Stimulated activated CD4-positive, alpha-beta T cell treated with anti-CD3 and anti-CD28 coated beads, Interleukin-4, amount 100 ng/mL, for 24 hours (primary cell): Measurements from ENCODE around the gene KMT2B.

Experiments used
- DNase-seq: peaks from one replicate; pipeline ENCODE4 v3.0.0-alpha.2; 2020

The KMT2B gene

DNA sequence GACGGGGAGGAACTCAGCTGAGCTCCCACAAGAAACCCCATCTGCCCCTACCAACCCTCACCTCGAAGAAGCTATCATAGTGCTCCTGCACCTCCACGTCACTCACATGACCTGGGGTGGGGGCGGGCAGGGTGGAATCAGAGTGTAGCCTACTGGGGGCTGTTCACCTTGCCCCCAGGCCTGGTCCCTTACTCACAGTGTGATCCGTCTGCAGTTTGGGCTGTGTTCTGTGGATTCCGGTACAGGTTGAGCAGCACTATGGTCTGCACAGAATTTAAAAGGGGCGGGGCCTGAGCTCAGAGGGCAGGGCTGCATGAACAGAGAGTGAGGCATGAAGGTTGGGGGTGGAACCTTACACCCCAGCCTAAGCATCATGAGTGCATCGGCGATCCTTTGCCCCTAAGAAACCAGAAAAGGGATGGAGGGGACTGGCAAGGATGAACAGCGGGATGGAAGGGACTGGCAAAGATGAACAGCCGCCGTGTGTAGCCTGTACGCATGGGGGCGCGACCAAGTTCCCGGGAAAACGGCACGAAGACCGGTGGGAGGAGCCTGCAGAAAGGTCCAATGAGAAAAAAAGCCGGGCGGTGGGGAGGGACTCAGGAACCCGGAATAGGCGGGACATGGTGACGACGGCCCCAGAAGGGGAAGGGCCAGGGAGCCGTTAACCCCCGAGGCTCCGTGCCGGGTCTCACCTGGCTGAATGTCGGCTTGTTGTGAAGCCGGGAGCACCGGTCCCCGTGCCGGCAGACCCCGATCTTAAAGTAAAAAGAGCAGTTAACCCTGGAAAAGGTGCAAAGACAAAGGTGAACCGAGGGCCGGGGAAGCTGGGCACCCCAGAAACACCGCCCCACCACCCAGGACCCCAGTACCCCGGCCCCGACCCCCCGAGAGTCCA lies 26.9 kb downstream of the KMT2B start:
- DNase-seq, result peak; percentile 95

DNA sequence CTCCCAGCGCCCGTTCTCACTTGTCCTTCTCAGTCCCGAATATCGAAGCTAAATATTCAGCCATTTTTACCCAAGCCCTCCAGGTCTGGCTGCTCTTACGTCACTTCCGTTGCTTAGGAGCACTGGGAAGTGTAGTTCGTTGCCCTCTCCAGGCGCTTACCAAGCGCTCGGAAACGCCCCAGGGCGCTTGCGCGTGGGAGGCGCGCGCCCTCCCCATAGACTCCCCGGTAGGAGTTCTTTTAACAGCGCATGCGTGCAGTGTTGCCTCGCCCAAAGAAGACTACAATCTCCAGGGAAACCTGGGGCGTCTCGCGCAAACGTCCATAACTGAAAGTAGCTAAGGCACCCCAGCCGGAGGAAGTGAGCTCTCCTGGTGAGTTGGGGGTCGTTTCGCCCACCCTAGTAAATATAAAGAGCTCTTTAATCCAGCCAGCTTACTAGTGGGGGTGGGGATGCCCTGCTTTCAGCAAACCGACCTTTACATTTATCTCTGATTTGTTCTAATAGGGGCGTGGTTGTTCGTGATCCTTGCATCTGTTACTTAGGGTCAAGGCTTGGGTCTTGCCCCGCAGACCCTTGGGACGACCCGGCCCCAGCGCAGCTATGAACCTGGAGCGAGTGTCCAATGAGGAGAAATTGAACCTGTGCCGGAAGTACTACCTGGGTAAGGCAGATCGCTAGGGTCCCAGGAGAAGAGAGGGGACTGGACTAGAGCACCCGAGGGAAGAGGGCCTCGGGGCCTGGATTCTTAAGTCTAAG lies 27.7 kb downstream of the KMT2B start, which contains the start of the genes PSENEN and U2AF1L4:
TSS of gene PSENEN (plus strand) at position 324 of the 759 bp plus-strand sequence. CDS start at position 604, 280 bp downstream.
TSS of gene U2AF1L4 (minus strand) at position 91 of the 759 bp plus-strand sequence. CDS start at position 64, 27 bp downstream.
- DNase-seq, result peak; percentile 95

DNA sequence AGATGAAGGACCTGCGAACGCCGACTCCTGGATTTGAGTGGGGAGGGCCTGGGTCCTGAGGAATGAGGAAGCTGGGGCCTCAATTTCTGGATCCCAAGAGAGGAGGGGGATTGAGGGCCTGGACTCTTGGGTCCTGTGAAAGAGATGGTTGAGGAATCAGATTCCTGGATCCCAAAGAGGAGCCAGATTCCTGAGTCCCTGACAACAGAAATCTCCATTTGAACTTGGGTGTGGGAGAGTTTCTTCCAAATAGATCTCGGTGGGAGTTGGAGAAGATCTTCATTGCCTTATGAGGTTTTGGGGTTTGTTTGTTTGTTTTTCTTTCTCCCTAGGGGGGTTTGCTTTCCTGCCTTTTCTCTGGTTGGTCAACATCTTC lies 28.3 kb downstream of the KMT2B start:
- no peak for DNase-seq

DNA sequence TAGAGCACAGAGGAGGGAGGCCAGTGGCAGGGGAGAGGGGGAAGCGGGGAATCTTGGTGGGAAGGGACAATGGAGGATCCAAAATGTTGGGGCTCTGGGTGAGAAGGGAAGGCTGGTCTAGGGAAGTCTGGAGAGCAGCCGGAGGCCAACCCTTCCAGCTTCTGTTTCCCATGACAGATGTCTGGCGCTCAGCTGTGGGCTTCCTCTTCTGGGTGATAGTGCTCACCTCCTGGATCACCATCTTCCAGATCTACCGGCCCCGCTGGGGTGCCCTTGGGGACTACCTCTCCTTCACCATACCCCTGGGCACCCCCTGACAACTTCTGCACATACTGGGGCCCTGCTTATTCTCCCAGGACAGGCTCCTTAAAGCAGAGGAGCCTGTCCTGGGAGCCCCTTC lies 28.7 kb downstream of the KMT2B start:
- DNase-seq, result no peak

DNA sequence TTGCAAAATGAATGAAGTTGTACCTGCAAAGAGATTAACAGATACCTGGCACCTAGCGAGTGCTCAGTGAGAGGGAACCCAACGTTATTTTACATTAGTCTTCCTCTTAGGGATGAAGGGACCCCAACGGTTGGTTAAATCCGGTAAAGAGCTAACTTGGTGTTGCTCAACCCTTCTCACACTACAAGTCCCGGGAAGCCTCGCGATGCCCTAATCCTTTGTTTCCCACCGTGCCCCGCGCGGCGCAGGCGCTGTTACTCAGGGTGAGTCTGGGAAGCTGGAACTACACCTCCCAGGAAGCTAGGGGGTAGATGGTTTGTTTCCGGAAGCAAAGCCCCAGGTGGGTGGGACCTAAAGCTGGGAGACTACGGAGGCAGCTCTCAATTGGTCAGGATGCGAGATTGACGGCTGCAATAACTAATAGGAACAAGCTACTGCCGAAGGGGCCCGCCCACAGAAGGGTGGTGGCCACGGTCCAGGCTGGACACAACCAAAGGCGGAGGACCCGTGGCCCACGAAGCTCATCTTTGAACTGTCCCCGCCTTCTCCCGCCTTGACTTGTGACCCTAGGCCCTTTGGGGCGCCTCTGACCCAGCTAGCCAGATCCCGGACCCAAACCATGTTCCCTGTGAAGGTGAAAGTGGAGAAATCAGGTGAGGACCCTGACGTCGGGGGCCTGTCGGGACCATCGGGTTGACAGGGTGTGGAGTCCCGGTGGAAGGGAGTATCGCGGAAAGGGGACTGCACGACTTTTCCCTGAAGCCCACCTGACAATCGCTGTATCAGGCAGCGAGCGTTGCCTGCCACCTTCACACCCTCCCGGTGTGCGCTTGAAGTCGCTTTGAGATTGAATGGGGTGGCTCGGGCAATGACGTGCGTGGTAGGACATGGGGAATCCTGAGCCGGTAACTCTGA lies 30.6 kb downstream of the KMT2B start, which contains the start of gene LIN37:
TSS of gene LIN37 (plus strand) at position 471 of the 915 bp plus-strand sequence. CDS start at position 620, 149 bp downstream.
- DNase-seq, result peak; percentile 99

DNA sequence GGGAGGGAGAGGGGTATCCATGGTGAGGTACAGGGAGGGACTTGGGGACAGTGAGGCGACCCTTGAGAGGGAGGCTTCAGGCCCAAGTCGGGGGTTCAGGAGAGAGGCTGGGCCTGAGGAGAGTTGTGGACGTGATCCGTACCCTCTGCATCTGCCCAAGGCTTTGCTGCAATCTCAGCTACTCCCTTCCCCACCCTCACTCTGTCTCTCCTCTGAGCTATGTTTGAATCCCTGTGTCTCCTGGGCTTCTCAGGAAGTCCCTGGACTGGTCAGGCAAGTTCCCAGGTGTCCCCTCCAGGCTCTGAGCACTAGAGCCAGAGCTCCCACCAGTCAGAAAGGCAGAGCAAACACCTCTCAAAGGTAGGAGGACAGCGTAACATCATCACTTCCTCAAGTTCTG lies 32.4 kb downstream of the KMT2B start:
- DNase-seq, result no peak

DNA sequence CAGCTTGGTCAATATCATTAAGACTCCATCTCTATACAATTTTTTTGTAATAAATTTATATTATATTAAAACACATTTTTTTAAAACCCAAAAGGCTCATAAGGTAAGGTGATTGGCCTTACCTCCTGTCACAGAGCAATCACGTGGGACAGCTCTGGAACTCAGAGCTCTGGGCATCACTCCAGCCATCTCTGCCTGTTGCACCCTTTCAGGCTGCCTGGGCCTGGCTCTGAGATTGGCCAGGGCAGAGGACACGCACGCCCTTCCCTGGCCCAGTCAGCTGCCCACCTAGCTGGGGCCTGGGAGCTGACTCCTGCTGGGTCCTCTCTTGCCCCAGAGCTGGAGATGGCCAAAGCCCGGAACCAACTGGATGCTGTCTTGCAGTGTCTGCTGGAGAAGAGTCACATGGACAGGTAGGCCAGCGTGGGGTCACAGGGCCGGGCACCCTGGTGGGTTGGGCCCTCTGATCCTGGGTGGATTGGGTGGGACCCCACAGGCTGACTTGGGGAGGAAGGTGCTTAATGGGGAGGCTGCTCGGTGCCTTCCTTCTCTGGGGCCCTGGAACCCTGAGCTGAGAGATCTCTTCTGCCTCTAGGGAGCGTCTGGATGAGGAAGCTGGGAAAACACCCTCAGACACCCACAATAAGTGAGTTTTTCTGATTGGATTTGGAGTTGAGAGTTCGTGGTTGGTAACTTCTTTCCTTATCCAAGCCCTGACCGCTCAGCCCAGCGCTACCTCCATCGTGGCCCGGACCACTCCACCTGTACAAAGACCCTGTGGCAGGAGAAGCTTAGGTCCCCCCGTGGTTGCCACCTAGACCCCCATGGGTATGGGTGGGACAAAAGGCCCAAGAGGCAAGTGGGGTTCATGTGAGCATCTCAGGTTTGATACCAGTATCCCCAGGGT lies 34.3 kb downstream of the KMT2B start:
- DNase-seq, result no peak

DNA sequence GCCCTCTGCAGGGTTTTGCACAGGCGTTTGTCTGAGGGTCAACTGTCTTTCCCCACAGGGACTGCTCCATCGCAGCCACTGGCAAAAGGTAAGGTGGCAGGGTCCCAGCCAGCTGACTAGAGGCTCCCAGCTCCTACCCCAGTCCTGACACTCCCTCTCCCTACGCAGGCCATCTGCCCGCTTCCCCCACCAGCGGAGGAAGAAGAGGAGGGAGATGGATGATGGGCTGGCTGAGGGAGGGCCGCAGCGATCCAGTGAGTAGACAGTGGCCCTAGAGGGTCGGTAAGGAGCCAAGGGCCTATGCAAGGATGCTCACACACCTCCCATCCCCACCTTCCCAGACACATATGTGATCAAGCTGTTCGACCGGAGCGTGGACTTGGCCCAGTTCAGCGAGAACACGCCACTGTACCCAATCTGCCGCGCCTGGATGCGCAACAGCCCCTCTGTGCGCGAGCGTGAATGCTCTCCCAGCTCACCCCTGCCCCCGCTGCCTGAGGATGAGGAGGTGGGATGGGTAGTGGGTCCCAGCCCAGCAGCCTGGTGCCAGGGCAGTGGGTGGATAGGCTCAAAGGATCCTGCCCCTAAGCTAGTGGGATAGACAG lies 35.0 kb downstream of the KMT2B start:
- no peak for DNase-seq

DNA sequence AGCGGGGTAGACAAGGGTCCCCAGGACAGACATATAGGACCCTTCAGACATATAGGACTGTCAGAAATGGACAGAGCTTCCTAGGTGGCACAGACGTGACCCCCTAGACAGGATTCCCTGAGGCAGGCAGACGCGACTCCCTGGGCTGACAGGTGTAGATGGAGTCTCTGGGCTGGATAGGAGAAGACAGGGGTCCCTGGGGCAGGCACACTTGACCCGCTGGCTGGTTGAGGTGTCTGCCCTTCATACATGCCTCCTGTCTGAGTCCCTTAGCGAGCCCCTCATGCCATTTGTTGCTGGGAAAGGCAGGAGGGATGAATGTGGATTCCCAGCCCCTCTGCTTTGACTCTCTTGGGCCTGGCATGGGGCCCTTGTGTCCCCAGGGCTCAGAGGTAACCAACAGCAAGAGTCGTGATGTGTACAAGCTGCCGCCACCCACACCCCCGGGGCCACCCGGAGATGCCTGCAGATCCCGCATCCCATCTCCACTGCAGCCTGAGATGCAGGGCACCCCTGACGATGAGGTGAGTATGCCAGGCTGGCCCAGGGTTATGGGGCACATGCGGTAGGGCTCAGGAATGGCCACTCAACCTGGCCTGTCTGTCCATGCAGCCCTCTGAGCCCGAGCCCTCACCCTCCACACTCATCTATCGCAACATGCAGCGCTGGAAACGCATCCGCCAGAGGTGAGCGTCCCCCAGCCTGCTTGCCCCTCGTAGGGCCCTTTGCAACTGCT lies 36.0 kb downstream of the KMT2B start:
- no peak for DNase-seq

DNA sequence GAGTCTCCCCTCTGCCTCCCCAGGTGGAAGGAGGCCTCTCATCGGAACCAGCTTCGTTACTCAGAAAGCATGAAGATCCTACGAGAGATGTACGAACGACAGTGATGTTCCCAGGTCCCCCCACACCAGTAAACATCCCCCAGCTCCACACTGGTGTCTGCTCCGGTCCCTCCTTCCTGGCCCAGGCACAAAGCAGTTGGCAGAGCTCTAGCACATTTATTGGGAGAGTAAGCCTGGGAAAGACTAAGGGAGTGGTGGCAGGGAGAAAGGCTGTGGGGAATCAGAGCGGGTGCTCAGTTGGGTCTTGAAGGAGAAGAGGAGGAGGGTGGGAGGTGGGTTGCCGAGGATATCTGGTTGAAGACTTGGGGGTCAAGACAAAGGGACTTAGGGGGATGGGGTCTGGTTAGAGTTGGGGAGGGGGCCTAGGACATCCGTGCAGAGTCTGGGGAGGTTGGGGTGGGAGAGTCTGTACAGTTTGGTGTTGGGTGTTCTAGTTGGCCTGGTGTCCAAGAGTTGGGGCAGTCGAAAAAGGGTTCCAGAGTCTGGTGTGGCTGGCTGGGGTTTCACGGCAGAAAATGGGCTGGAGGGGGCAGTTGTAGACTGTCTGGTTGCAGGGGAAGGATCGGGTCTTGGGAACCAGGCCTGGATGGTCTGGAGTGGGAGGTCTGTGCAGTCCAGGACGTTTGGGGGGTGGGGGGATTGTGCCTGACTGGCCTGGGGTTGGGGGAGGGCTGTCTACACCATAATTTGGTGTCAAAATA lies 36.7 kb downstream of the KMT2B start:
- DNase-seq, result no peak

DNA sequence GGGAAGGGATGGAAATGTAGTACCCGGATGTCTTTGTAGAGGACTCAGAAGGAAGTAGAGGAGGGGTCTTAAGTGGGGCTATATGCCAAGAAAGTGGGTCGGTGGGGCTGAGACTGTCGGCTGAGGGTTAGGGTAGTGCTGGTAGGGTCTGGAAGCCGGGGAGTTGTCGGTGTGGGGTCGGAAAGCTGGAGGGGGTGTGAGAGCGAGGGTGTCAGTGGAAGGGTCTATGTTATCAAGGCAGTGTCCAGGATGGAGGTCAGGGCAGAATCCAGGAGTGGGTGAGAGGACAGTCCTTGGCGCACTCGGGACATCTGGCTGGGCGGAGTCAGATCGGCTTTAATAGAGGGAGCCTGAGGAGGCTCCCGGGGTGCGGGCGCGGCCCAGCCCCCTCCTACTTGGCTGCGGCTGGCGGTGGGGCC lies 37.3 kb downstream of the KMT2B start:
- DNase-seq, result no peak

DNA sequence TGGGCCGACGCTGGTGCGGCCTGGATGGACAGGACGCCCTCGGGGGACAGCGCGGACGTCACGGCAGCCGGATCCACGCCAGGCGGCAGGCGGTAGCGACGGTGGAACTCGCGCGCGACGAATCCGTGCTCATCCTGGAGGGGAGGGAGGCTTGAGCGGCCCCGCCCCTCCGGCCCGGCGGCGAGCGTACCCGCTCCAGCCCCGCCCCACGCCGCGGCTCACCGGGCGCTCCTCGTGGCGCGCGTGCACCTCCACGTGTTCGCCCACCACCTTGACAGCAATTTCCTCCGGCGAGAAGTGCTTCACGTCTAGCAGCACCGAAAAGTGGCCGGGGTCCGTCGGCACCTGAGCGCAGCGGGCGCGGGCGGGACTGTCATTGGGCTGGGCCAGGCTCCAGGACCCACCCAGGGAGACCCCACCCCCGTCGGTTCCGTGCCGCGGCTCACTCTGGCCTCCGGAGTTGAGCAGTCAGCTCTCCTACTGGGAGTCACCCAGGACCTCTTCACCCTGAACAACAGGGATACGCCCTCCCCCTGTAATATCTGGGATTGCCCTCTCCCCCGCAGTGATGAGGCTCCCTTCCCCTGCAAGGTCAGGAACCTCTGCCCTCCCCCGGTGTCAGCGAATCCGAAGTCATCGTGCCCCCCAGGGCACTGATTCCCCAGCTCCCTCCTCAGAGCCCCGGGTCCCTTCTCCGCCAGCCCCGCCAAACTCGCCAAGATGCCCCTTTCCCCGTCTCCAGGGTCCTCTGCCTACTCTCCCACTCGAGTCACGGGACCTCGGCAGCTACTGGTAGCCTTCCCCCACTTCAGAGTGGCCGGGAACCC lies 38.0 kb downstream of the KMT2B start:
- peak; percentile 55 for DNase-seq

DNA sequence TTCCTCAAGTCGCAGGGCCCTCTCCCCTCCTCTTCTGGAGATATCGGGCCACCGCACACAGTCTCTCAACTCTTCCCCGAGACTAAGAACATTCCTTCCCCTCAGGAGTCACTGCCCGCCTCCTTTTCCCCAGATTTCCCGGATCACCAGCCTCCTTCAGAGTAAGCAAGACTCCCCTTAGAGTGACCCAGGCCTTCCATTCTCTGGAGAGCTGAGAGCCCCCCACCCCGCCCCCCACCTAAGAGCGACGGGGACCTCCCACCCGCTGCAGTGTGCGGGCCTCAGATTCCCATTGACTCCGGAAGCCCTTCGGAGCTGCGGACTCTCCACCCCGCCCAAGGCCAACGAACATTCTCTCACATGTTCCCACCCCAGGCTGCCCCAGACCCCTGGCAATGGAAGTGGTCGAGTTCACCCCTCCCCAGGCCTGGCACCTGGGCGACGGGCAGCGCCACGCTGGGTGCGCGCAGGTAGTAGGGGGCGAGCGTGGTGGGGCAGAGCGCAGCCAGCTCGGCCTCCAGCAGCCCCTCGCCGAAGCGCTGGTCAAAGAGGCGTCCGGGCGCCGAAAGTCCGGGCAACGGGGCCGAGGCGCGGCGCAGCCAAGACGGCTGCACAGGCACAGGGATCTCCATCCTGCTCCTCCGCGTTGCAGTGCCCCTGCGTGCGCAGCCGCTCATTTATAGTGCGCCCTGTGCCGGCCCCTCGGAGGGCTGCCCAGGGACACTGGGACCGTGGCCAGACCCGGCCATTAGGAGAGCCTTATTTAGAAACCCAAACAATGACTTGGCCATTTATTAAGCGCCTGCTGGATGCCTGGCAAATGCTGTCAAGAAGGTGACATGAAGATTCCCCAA lies 38.8 kb downstream of the KMT2B start, which contains the start of gene HSPB6:
TSS of gene HSPB6 (minus strand) at position 653 of the 854 bp plus-strand sequence. CDS start at position 632, 21 bp downstream.
- no peak for DNase-seq

DNA sequence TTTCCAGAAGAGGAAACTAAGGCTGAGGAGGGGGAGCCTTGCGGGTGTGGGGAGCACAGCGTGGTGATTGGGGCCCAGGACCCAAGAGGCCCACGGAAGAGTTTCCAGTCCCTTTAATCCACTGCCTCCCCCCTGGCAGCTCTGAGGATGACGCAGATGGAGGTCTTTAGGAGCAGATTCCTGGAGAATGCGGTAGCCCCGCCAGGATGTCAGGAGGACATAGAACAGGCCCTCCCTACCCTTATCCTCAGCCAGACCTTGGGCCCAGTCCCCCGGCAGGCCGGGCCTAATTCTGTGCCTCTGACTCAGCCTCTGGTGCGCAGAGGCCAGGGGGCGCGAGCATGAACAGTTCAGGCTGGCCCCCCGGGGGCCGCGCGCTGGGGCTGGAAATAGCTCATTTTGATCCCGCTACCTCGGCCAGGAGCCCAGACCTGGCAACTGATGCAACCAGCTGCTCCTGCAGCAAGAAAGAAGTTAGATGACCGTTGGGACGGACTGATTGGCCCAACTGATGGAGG lies 39.5 kb downstream of the KMT2B start:
- DNase-seq, result no peak

DNA sequence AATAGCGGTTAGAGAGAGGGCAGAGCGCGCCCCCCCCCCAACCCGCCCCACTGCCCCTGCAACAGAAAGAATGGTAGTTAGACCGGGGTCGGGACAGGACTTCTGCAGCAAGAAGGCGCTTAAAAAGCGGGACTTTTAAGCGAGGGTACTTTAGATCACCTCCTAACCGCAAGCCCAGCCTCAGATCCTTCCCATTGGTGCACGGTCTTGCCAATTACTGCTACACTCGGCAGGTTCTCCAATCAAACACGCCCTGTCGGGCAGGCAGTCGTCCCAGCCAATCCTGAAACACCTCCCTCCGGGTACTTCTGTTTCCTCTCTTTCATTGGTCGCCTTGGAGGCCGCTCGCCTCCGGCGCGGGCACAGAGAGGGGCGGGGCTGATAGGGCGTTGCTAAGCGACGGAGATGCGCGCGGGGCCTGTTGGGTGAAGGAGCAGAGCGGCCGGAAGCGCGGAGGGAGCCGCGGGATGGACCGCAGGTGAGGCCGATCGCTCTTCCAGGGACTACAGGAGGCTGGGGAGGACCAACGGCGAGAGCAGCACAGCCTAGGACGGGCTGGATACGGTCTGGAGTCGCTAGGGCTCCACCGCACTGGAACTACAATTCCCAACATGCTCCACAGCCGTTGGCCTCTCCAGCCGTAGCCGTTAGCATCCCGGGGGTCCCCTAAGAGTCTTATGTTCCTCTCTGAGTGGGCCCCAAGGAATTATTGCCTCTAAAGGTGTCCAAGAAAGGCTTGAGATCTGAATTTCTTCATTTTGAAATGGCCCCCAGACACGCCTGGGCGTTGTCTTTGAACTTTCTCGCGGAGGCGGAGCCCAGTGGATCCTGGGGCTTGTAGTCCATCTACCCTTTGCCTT lies 40.2 kb downstream of the KMT2B start, which contains the start of gene PROSER3:
TSS of gene PROSER3 (plus strand) at position 428 of the 860 bp plus-strand sequence. CDS start at position 468, 40 bp downstream.
- peak; percentile 98 for DNase-seq

DNA sequence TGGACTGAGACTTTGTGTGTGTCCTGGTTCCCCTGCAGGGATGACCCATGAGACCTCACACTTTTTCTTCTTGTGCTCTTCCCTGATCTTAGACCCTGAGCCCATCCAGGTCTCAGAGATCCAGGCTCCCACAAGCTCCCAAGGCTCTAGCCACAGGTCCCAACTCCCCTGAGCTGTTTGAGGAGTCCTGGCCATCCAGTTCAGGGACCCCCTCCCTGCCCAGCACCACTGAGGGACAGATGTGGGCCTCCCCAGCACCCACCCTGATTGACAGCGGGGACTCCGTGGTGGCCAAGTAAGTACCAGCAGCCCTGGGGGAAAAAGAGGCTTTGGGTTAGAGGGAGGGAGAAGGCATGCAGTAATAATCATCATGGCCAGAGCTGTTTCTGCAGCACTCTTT lies 41.9 kb downstream of the KMT2B start:
- DNase-seq, result no peak
